Neural progenitor cell (in vitro differentiated cells): ENCODE measurements around the gene PBX2.

Source experiments
- CTCF ChIP-seq: fragments of 200-600 bp; sonication (generic); IDR thresholded peaks from 2 replicates; pipeline ENCODE4 v1.5.1; 2017; ENCODE audit warnings: antibody characterized with exemption, mild to moderate bottlenecking
- EZH2phosphoT487 ChIP-seq: fragments of 200-600 bp; sonication (generic); IDR thresholded peaks from 2 replicates; pipeline ENCODE4 v1.6.1; 2017; ENCODE audit warnings: antibody characterized with exemption

GRCh38 chr6:32220021-32220420, 30.0 kb upstream of the PBX2 start:
- no peak for TF ChIP-seq CTCF
- TF ChIP-seq EZH2phosphoT487 = no peak
